ENCODE measurements around the gene KYNU.
"Not testable (repeated sequence)": the region's sequence is repeated elsewhere in the genome, so short reads cannot be mapped to it uniquely, and the experiment has no call there.

The KYNU gene

GRCh38 chr2:143030127-143030526 lies 152.7 kb downstream of the KYNU start:
- DNase-seq, result no peak

GRCh38 chr2:143034292-143035074 lies 157.0 kb downstream of the KYNU start:
- peak; percentile 81 for DNase-seq

- no peak for DNase-seq
These were observed 174.0 kb downstream of the KYNU start for GRCh38 chr2:143051465-143051864.

GRCh38 chr2:143053437-143053836 lies 176.0 kb downstream of the KYNU start:
- DNase-seq, result not testable (repeated sequence)

- no peak for DNase-seq
These were observed 179.1 kb downstream of the KYNU start for GRCh38 chr2:143056550-143056949.

- DNase-seq, result no peak
These were observed 181.4 kb downstream of the KYNU start for GRCh38 chr2:143058851-143059250.

- no peak for DNase-seq
These were observed 186.2 kb downstream of the KYNU start for GRCh38 chr2:143063612-143064200.

- no peak for DNase-seq
These were observed 190.6 kb downstream of the KYNU start for GRCh38 chr2:143068094-143068493.

- DNase-seq, result peak; percentile 8
These were observed 191.0 kb downstream of the KYNU start for GRCh38 chr2:143068509-143068908.

GRCh38 chr2:143070704-143071103 lies 193.2 kb downstream of the KYNU start:
- no peak for DNase-seq

- DNase-seq, result no peak
These were observed 193.9 kb downstream of the KYNU start for GRCh38 chr2:143071185-143071876.

GRCh38 chr2:143074913-143075312 lies 197.4 kb downstream of the KYNU start:
- not testable (repeated sequence) for DNase-seq

GRCh38 chr2:143075711-143076110 lies 198.2 kb downstream of the KYNU start:
- no peak for DNase-seq

- DNase-seq, result no peak
These were observed 200.6 kb downstream of the KYNU start for GRCh38 chr2:143078104-143078503.

- DNase-seq, result no peak
These were observed 204.2 kb downstream of the KYNU start for GRCh38 chr2:143081616-143082015.

GRCh38 chr2:143083636-143084035 lies 206.2 kb downstream of the KYNU start:
- DNase-seq, result no peak

- DNase-seq, result no peak
These were observed 207.0 kb downstream of the KYNU start for GRCh38 chr2:143084462-143084861.

- no peak for DNase-seq
These were observed 207.8 kb downstream of the KYNU start for GRCh38 chr2:143085125-143085784.

GRCh38 chr2:143087033-143087432 lies 209.6 kb downstream of the KYNU start:
- DNase-seq, result no peak

- no peak for DNase-seq
These were observed 210.9 kb downstream of the KYNU start for GRCh38 chr2:143088388-143088787.

GRCh38 chr2:143089520-143089919 lies 212.1 kb downstream of the KYNU start:
- DNase-seq, result not testable (repeated sequence)

Data from NCI-H1436 (cell line).